Vagina (tissue), 2 donors: ENCODE data around the gene SSU72.

Experiments
- POLR2A ChIP-seq, 2 donors: fragments of 450-650 bp; IDR thresholded peaks; one replicate each; pipeline ENCODE4 v1.6.1; 2017; ENCODE audit warnings: antibody characterized with exemption in 2 of 2, mild to moderate bottlenecking in 2 of 2, moderate library complexity in 2 of 2
- POLR2AphosphoS5 ChIP-seq, 2 donors: sonication (generic); formaldehyde crosslinking; IDR thresholded peaks; one replicate each; pipeline ENCODE4 v1.9.0; 2017; ENCODE audit warnings: antibody characterized with exemption in 2 of 2, mild to moderate bottlenecking in 2 of 2, low read depth in 1 of 2; ENCODE audit not compliant: insufficient read depth in 1 of 2
- TF ChIP-seq, protein P1 (sequence below), 3 experiments: fragments of 450-650 bp in 2 of 3; fragments of 200-600 bp in 1 of 3; sonication (generic) in 1 of 3; IDR thresholded peaks; one replicate each; pipeline ENCODE4 v1.5.1; 2017 to 2019; ENCODE audit warnings: antibody characterized with exemption in 3 of 3, mild to moderate bottlenecking in 2 of 3, moderate library complexity in 2 of 3

DNA sequence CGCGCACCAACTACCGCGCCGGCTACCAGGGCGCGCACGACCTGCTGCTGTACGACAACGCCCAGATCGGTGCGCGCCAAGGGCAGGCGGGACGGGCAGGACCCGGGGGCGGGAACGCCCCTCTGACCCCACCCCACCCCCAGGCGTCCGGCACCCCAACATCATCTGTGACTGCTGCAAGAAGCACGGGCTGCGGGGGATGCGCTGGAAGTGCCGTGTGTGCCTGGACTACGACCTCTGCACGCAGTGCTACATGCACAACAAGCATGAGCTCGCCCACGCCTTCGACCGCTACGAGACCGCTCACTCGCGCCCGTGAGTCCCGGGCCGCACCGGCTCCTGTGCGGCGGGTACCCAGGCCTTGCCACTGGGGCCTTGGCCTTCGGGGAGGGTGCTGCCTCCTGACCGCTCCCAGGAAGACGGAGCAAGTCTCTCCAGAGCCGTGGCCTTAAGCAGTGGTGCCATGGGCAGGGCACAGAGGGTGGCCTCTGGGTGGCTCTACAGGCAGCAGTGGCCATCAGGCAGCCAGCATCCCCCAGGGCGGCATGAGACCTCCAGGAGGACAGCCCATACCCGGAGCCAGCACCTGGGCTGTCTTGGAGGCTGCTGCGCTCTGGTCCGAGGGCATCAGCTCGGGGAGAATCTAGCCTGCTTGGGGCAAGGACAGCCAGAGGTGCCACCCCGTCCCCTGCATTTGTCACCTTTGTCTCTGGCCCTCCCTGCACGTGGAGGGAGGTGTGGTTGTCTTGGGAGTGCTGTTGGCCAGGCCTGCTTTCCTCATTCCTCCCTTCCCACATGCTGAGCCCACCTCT, 49.2 kb upstream of the SSU72 start:
- TF ChIP-seq, protein P1, sequence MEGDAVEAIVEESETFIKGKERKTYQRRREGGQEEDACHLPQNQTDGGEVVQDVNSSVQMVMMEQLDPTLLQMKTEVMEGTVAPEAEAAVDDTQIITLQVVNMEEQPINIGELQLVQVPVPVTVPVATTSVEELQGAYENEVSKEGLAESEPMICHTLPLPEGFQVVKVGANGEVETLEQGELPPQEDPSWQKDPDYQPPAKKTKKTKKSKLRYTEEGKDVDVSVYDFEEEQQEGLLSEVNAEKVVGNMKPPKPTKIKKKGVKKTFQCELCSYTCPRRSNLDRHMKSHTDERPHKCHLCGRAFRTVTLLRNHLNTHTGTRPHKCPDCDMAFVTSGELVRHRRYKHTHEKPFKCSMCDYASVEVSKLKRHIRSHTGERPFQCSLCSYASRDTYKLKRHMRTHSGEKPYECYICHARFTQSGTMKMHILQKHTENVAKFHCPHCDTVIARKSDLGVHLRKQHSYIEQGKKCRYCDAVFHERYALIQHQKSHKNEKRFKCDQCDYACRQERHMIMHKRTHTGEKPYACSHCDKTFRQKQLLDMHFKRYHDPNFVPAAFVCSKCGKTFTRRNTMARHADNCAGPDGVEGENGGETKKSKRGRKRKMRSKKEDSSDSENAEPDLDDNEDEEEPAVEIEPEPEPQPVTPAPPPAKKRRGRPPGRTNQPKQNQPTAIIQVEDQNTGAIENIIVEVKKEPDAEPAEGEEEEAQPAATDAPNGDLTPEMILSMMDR (IDR thresholded peaks at IDR 0.05): no peak
- TF ChIP-seq POLR2A (IDR thresholded peaks at IDR 0.05): no peak
- no peak for TF ChIP-seq POLR2AphosphoS5 (IDR thresholded peaks at IDR 0.05; ENCODE audit: insufficient read depth in 1 of 2, low read depth in 1 of 2)
